H1 (cell line): ENCODE measurements around the gene TTC29. TPM values are rescaled to one million over a fixed set of nuclear protein-coding genes. Genes with fewer than 3 reads are reported as not detected.

Experiments used
- CTCF ChIA-PET: fragments of 300-600 bp; sonication (Branson Sonifier 250); formaldehyde crosslinking; loops from one replicate; lab custom pipeline; 2021; ENCODE audit not compliant: partially characterized antibody; lab: Charles Lee
- POLR2A ChIA-PET: fragments of 300-600 bp; sonication (Branson Sonifier 250); formaldehyde crosslinking; loops from one replicate; lab custom pipeline; 2021; ENCODE audit warnings: inconsistent platforms; ENCODE audit not compliant: partially characterized antibody; lab: Charles Lee
- DNase-seq, 2 experiments: peaks; one replicate each; pipeline versions ENCODE4 v3.0.0 to v3.0.0-alpha.2; 2010 to 2022; ENCODE audit warnings: low spot score in 2 of 2, low read depth in 1 of 2, mixed read lengths in 1 of 2
- FAIRE-seq: peaks from 2 replicates; lab custom pipeline; 2011; peaks lifted over from hg19 to GRCh38; lab: Jason Lieb, UNC
- H2AFZ ChIP-seq: 2 replicates; pipeline ENCODE4 v1.8.1; 2012; ENCODE audit warnings: low read length, inconsistent platforms
- H2AK5ac ChIP-seq: 2 replicates; pipeline ENCODE4 v1.6.1; 2013; ENCODE audit warnings: low read depth, low read length
- H2BK120ac ChIP-seq: replicated peaks from 2 replicates; pipeline ENCODE3; 2013; ENCODE audit warnings: low read depth, low read length, inconsistent platforms
- H2BK12ac ChIP-seq: 2 replicates; pipeline ENCODE4 v1.6.1; 2013; ENCODE audit warnings: low read depth, low read length
- H2BK15ac ChIP-seq: 2 replicates; pipeline ENCODE4 v1.6.1; 2013; ENCODE audit warnings: low read length
- H2BK20ac ChIP-seq: 2 replicates; pipeline ENCODE4 v1.6.1; 2013; ENCODE audit warnings: low read length
- H2BK5ac ChIP-seq: 2 replicates; pipeline ENCODE4 v1.6.1; 2013; ENCODE audit warnings: low read depth, low read length
- H3K14ac ChIP-seq: 2 replicates; pipeline ENCODE4 v1.6.1; 2013; ENCODE audit warnings: inconsistent platforms; ENCODE audit not compliant: insufficient read length
- H3K18ac ChIP-seq: 2 replicates; pipeline ENCODE4 v1.6.1; 2013; ENCODE audit warnings: low read length; ENCODE audit errors: extremely low read depth
- H3K23ac ChIP-seq: 2 replicates; pipeline ENCODE4 v1.6.1; 2013; ENCODE audit warnings: inconsistent platforms; ENCODE audit not compliant: insufficient read length
- H3K23me2 ChIP-seq: 2 replicates; pipeline ENCODE4 v1.6.1; 2013; ENCODE audit warnings: low read depth, low read length
- H3K27ac ChIP-seq: 2 replicates; pipeline ENCODE4 v1.6.1; 2011; ENCODE audit warnings: low read depth, low read length, inconsistent platforms
- H3K27me3 ChIP-seq, 4 experiments: replicated peaks in 1 of 4; 1 replicate in 1 of 4; 2 replicates in 3 of 4; pipeline versions ENCODE4 v1.6.1 to v1.8.1; 2011 to 2013; ENCODE audit warnings: low read length in 3 of 4, mild to moderate bottlenecking in 3 of 4, inconsistent platforms in 2 of 4, mixed read lengths in 2 of 4, moderate library complexity in 1 of 4; ENCODE audit not compliant: control insufficient read depth in 3 of 4, insufficient read depth in 3 of 4; ENCODE audit errors: extremely low read depth in 1 of 4
- H3K36me3 ChIP-seq, 4 experiments: 2 replicates each; pipeline versions ENCODE4 v1.6.1 to v1.8.1; 2011 to 2013; ENCODE audit warnings: mild to moderate bottlenecking in 4 of 4, low read length in 3 of 4, moderate library complexity in 2 of 4, control low read depth in 1 of 4, inconsistent platforms in 1 of 4; ENCODE audit not compliant: insufficient read depth in 4 of 4, control insufficient read depth in 2 of 4
- H3K4ac ChIP-seq: replicated peaks from 2 replicates; pipeline ENCODE3; 2013; ENCODE audit warnings: low read length, low read depth, mixed read lengths, inconsistent platforms; ENCODE audit not compliant: insufficient read length
- H3K4me1 ChIP-seq, 4 experiments: replicated peaks in 1 of 4; 1 replicate in 1 of 4; 2 replicates in 3 of 4; pipeline versions ENCODE4 v1.6.1 to v1.8.1; 2011 to 2013; ENCODE audit warnings: low read length in 3 of 4, inconsistent platforms in 2 of 4, mixed read lengths in 1 of 4; ENCODE audit not compliant: insufficient read depth in 4 of 4, control insufficient read depth in 3 of 4
- H3K4me2 ChIP-seq, 2 experiments: 2 replicates each; pipeline versions ENCODE4 v1.6.1 to v1.8.1; 2011 to 2013; ENCODE audit warnings: low read depth in 2 of 2, low read length in 2 of 2, control low read depth in 1 of 2, inconsistent platforms in 1 of 2, mild to moderate bottlenecking in 1 of 2; ENCODE audit not compliant: insufficient read depth in 1 of 2
- H3K4me3 ChIP-seq, 4 experiments: fragments of 200-600, 300-600 bp in 1 of 4; sonication (generic), shearing (Covaris generic), sonication (Bioruptor Twin) in 1 of 4; 2 replicates each; pipeline versions ENCODE4 v1.5.1 to v1.8.1; 2011 to 2016; ENCODE audit warnings: low read length in 4 of 4, low read depth in 3 of 4, control low read depth in 2 of 4, inconsistent platforms in 2 of 4, mild to moderate bottlenecking in 2 of 4, mixed read lengths in 1 of 4, moderate library complexity in 1 of 4; ENCODE audit not compliant: insufficient read depth in 2 of 4; ENCODE audit errors: extremely low read depth in 1 of 4
- H3K56ac ChIP-seq: replicated peaks from 2 replicates; pipeline ENCODE3; 2013; ENCODE audit warnings: low read depth, mild to moderate bottlenecking, mixed read lengths, low read length, inconsistent platforms; ENCODE audit not compliant: insufficient read length
- H3K79me1 ChIP-seq: 2 replicates; pipeline ENCODE4 v1.6.1; 2013; ENCODE audit warnings: low read depth, low read length, control low read depth
- H3K79me2 ChIP-seq, 2 experiments: 2 replicates each; pipeline versions ENCODE4 v1.6.1 to v1.8.1; 2012 to 2013; ENCODE audit warnings: low read length in 2 of 2, mild to moderate bottlenecking in 2 of 2, inconsistent platforms in 1 of 2; ENCODE audit not compliant: insufficient read depth in 2 of 2, control insufficient read depth in 1 of 2
- H3K9ac ChIP-seq, 4 experiments: replicated peaks in 1 of 4; 1 replicate in 1 of 4; 2 replicates in 3 of 4; pipeline versions ENCODE4 v1.6.1 to v1.8.1; 2011 to 2013; ENCODE audit warnings: low read depth in 3 of 4, low read length in 3 of 4, control low read depth in 2 of 4, mild to moderate bottlenecking in 2 of 4, moderate library complexity in 2 of 4, inconsistent platforms in 1 of 4; ENCODE audit errors: extremely low read depth in 1 of 4
- H3K9me3 ChIP-seq, 2 experiments: 2 replicates each; pipeline versions ENCODE4 v1.6.1 to v1.8.1; 2012 to 2013; ENCODE audit warnings: mild to moderate bottlenecking in 2 of 2, moderate library complexity in 2 of 2, control low read depth in 1 of 2, inconsistent platforms in 1 of 2, low read depth in 1 of 2, low read length in 1 of 2, mixed read lengths in 1 of 2; ENCODE audit not compliant: insufficient read depth in 2 of 2
- H4K20me1 ChIP-seq, 2 experiments: replicated peaks in 1 of 2; 2 replicates each; pipeline versions ENCODE3 to v1.8.1; 2011 to 2013; ENCODE audit warnings: inconsistent platforms in 2 of 2, low read length in 2 of 2, mild to moderate bottlenecking in 1 of 2; ENCODE audit not compliant: insufficient read depth in 2 of 2, control insufficient read depth in 1 of 2
- H4K5ac ChIP-seq: 2 replicates; pipeline ENCODE4 v1.6.1; 2013; ENCODE audit warnings: low read length, low read depth, mixed read lengths, inconsistent platforms; ENCODE audit not compliant: insufficient read length
- H4K8ac ChIP-seq: 2 replicates; pipeline ENCODE4 v1.8.0; 2013; ENCODE audit warnings: mild to moderate bottlenecking, moderate library complexity, low read length, inconsistent platforms; ENCODE audit not compliant: insufficient read depth; ENCODE audit errors: extremely low read depth
- H4K91ac ChIP-seq: replicated peaks from 2 replicates; pipeline ENCODE3; 2013; ENCODE audit warnings: low read length, mixed read lengths, inconsistent platforms; ENCODE audit not compliant: insufficient read length
- BRCA1 ChIP-seq: IDR thresholded peaks from 2 replicates; pipeline ENCODE4 v1.6.1; 2012; ENCODE audit warnings: low read depth, low read length, improper control_type of control experiment
- CBX5 ChIP-seq: fragments of 300-800, 300-1000 bp; sonication (generic); IDR thresholded peaks from 2 replicates; pipeline ENCODE4 v1.7.1; 2016; ENCODE audit warnings: antibody characterized with exemption, low read length, low read depth
- CREB1 ChIP-seq: IDR thresholded peaks from 2 replicates; pipeline ENCODE4 v1.6.1; 2012; ENCODE audit warnings: inconsistent platforms
- EGR1 ChIP-seq: IDR thresholded peaks from 2 replicates; pipeline ENCODE4 v1.6.1; 2011; ENCODE audit warnings: low read depth, low read length, borderline replicate concordance
- JUN ChIP-seq: IDR thresholded peaks from 2 replicates; pipeline ENCODE4 v1.6.1; 2011; ENCODE audit warnings: low read depth, mild to moderate bottlenecking, improper control_type of control experiment, low read length
- JUND ChIP-seq: IDR thresholded peaks from 2 replicates; pipeline ENCODE4 v1.6.1; 2011; ENCODE audit warnings: mild to moderate bottlenecking, improper control_type of control experiment, low read length
- KDM1A ChIP-seq: fragments of 200-600, 300-600 bp; sonication (generic); IDR thresholded peaks from 2 replicates; pipeline ENCODE4 v1.7.1; 2016; ENCODE audit warnings: mild to moderate bottlenecking, low read length, borderline replicate concordance
- POLR2AphosphoS5 ChIP-seq: IDR thresholded peaks from 2 replicates; pipeline ENCODE4 v1.6.1; 2011; ENCODE audit warnings: low read depth, low read length
- RNF2 ChIP-seq: fragments of 200-900, 300-1000 bp; sonication (generic); IDR thresholded peaks from 2 replicates; pipeline ENCODE4 v1.7.1; 2016; ENCODE audit warnings: borderline replicate concordance, low read depth, mild to moderate bottlenecking, antibody characterized with exemption, low read length; ENCODE audit not compliant: poor library complexity, severe bottlenecking; ENCODE audit errors: missing control alignments
- SP1 ChIP-seq: IDR thresholded peaks from 2 replicates; pipeline ENCODE4 v1.6.1; 2011; ENCODE audit warnings: low read depth, low read length
- SRF ChIP-seq: IDR thresholded peaks from 2 replicates; pipeline ENCODE4 v1.6.1; 2011; ENCODE audit warnings: mild to moderate bottlenecking, low read depth, low read length, moderate library complexity
- TAF1 ChIP-seq: IDR thresholded peaks from 2 replicates; pipeline ENCODE4 v1.6.1; 2011; ENCODE audit warnings: mild to moderate bottlenecking, low read depth, low read length
- WGBS, 2 experiments: shearing (Covaris generic) in 1 of 2; methylation state at CpG; one replicate each; pipeline versions ENCODE4 v1.1.6 to v1.1.7; 2013 to 2015; ENCODE audit warnings: low lambda C conversion rate in 2 of 2, mixed read lengths in 2 of 2, inconsistent platforms in 1 of 2, low coverage in 1 of 2, missing lambda C conversion rate in 1 of 2; ENCODE audit not compliant: insufficient replicate concordance in 2 of 2, insufficient coverage in 1 of 2, insufficient read length in 1 of 2; ENCODE audit errors: extremely low coverage in 1 of 2, missing lambda C conversion rate in 1 of 2; 5-methylcytosine and 5-hydroxymethylcytosine counted together
- polyA plus RNA-seq, 7 experiments: library from polyadenylated mRNA; depleted of rRNA in 3 of 7; stranded (reverse) in 5 of 7; unstranded in 2 of 7; fragments of >200 nt in 5 of 7; fragments of 200-250 nt in 2 of 7; gene quantifications; 1 replicate in 5 of 7; 2 replicates in 1 of 7; 4 replicates in 1 of 7; pipeline versions ENCODE4 v1.2.1 to v1.2.3, GENCODE V29; 2011 to 2013; ENCODE audit warnings: missing spikeins in 2 of 7, mixed read lengths in 2 of 7
- total RNA-seq: library from RNA; stranded (reverse); fragmentation: NEBNext Ultra II Directional; extraction: Animal tissue kit (Norgen Biotek cat#: 25700); gene quantifications from 2 replicates; pipeline ENCODE4 v1.2.1, GENCODE V29; 2021
- TF ChIP-seq, protein P1 (sequence below): IDR thresholded peaks from 2 replicates; pipeline ENCODE4 v1.6.1; 2012; ENCODE audit warnings: low read length, inconsistent platforms

The TTC29 gene
- total and polyA plus RNA-seq, 2 of the 8 experiments (the other 6 are each of a cell fraction or from before 2014, with no cell fraction given), result 0.28 TPM; not detected in 1

- Histone ChIP-seq H4K20me1 (no peaks in the 10 kb centered on the region), H4K91ac (no peak overlapping the region), H2BK5ac (no peak overlapping the region), H3K23me2 (no peaks in the 10 kb centered on the region), H3K27ac (no peak overlapping the region), H3K4me3 (no peak overlapping the region), H4K8ac (no peak overlapping the region), H2BK12ac (no peak overlapping the region), H3K9ac (no peak overlapping the region), H3K79me2 (no peaks in the 10 kb centered on the region), H3K18ac (no peak overlapping the region), H2AFZ (no peak overlapping the region), H4K5ac (no peak overlapping the region), H3K4me2 (no peak overlapping the region), H3K23ac (no peak overlapping the region), H3K4me1 (no peaks in the 10 kb centered on the region), H3K56ac (no peak overlapping the region), H3K4ac (no peak overlapping the region), H2BK15ac (no peak overlapping the region), H2AK5ac (no peak overlapping the region), H2BK120ac (no peak overlapping the region), H2BK20ac (no peak overlapping the region), H3K79me1 (no peaks in the 10 kb centered on the region), H3K9me3 (no peaks in the 10 kb centered on the region; a peak in 1 of 4 replicates), H3K14ac (no peak overlapping the region), H3K36me3 (no peaks in the 10 kb centered on the region), H3K27me3 (no peaks in the 10 kb centered on the region)
- FAIRE-seq (no peak), DNase-seq (no peak)
- WGBS, 2 experiments, result 88% methylated on average over 3 of the region's 3 CpGs; no CpG with 5 or more reads in 1 of the 2 experiments
- ChIA-PET POLR2A (no interaction called here), CTCF (no interaction called here)
- TF ChIP-seq JUND (no peak), EGR1 (no peak), RNF2 (no peak), TAF1 (no peak), POLR2AphosphoS5 (no peak), BRCA1 (no peak), SP1 (no peak), CREB1 (no peak), JUN (no peak), SRF (no peak), CBX5 (no peak), KDM1A (no peak)
- TF ChIP-seq, protein P1, sequence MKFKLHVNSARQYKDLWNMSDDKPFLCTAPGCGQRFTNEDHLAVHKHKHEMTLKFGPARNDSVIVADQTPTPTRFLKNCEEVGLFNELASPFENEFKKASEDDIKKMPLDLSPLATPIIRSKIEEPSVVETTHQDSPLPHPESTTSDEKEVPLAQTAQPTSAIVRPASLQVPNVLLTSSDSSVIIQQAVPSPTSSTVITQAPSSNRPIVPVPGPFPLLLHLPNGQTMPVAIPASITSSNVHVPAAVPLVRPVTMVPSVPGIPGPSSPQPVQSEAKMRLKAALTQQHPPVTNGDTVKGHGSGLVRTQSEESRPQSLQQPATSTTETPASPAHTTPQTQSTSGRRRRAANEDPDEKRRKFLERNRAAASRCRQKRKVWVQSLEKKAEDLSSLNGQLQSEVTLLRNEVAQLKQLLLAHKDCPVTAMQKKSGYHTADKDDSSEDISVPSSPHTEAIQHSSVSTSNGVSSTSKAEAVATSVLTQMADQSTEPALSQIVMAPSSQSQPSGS, result no peak
Measured at GRCh38 chr4:146883070-146883469, 62.6 kb downstream of the TTC29 start.
